SK-N-SH treated with all-trans-retinoic acid at 6 μM for 48 hours (cell line): Measurements from ENCODE around the gene NUB1.

Source experiments
- ATAC-seq: fragments of 200-7000 bp; cut with Tn5 transposase; 3 replicates; pipeline ENCODE4 v1.9.1; 2020; ENCODE audit warnings: mild to moderate bottlenecking, moderate library complexity
- ARNTL ChIP-seq: fragments of 450-650 bp; formaldehyde crosslinking; IDR thresholded peaks from 2 replicates; pipeline ENCODE4 v1.5.0; 2020; ENCODE audit warnings: low read depth, mild to moderate bottlenecking, moderate library complexity, borderline replicate concordance
- BACH2 ChIP-seq: fragments of 250-450 bp; sonication (Bioruptor Pico); IDR thresholded peaks from 2 replicates; pipeline ENCODE4 v1.9.0; 2021; ENCODE audit warnings: mild to moderate bottlenecking, borderline replicate concordance
- CREB5 ChIP-seq: fragments of 250-450 bp; sonication (Bioruptor Pico); IDR thresholded peaks from 2 replicates; pipeline ENCODE4 v1.5.1; 2020; ENCODE audit warnings: low read depth, mild to moderate bottlenecking, moderate library complexity
- CSDC2 ChIP-seq: fragments of 250-450 bp; sonication (Bioruptor Pico); IDR thresholded peaks from 2 replicates; pipeline ENCODE4 v1.5.0; 2020; ENCODE audit warnings: mild to moderate bottlenecking, moderate library complexity
- ESRRG ChIP-seq: fragments of 250-450 bp; sonication (Bioruptor Pico); IDR thresholded peaks from 2 replicates; pipeline ENCODE4 v1.6.1; 2021; ENCODE audit warnings: mild to moderate bottlenecking
- GLIS3 ChIP-seq: fragments of 250-450 bp; sonication (Bioruptor Pico); IDR thresholded peaks from 2 replicates; pipeline ENCODE4 v1.5.0; 2020; ENCODE audit warnings: mild to moderate bottlenecking, moderate library complexity
- ISL1 ChIP-seq: fragments of 250-450 bp; sonication (Bioruptor Pico); IDR thresholded peaks from 2 replicates; pipeline ENCODE4 v2.1.2; 2022; ENCODE audit warnings: mild to moderate bottlenecking, moderate library complexity
- OSR1 ChIP-seq: fragments of 250-450 bp; sonication (Bioruptor Pico); IDR thresholded peaks from 2 replicates; pipeline ENCODE4 v1.8.0; 2022; ENCODE audit warnings: moderate library complexity, mild to moderate bottlenecking, inconsistent platforms
- PATZ1 ChIP-seq: fragments of 250-450 bp; sonication (Bioruptor Pico); IDR thresholded peaks from 2 replicates; pipeline ENCODE4 v1.8.0; 2020; ENCODE audit warnings: mild to moderate bottlenecking, moderate library complexity, borderline replicate concordance
- POU6F1 ChIP-seq: fragments of 250-450 bp; sonication (Bioruptor Pico); IDR thresholded peaks from 2 replicates; pipeline ENCODE4 v1.8.0; 2021; ENCODE audit warnings: low read depth, mild to moderate bottlenecking, moderate library complexity, borderline replicate concordance
- PPARA ChIP-seq: fragments of 250-450 bp; sonication (Bioruptor Pico); IDR thresholded peaks from 2 replicates; pipeline ENCODE4 v1.5.0; 2020; ENCODE audit warnings: mild to moderate bottlenecking, borderline replicate concordance
- RARB ChIP-seq: fragments of 250-450 bp; sonication (Bioruptor Pico); IDR thresholded peaks from 2 replicates; pipeline ENCODE4 v1.8.0; 2021; ENCODE audit warnings: mild to moderate bottlenecking, moderate library complexity
- TCF4 ChIP-seq: fragments of 250-450 bp; sonication (Bioruptor Pico); IDR thresholded peaks from 2 replicates; pipeline ENCODE4 v1.8.0; 2021; ENCODE audit warnings: mild to moderate bottlenecking, moderate library complexity, borderline replicate concordance
- TOX ChIP-seq: fragments of 250-450 bp; sonication (Bioruptor Pico); IDR thresholded peaks from 2 replicates; pipeline ENCODE4 v1.8.0; 2021; ENCODE audit warnings: mild to moderate bottlenecking, moderate library complexity, borderline replicate concordance
- TSHZ2 ChIP-seq: fragments of 250-450 bp; sonication (Bioruptor Pico); IDR thresholded peaks from 2 replicates; pipeline ENCODE4 v1.5.0; 2020; ENCODE audit warnings: mild to moderate bottlenecking, moderate library complexity
- ZC3H10 ChIP-seq: fragments of 250-450 bp; sonication (Bioruptor Pico); IDR thresholded peaks from 2 replicates; pipeline ENCODE4 v1.5.1; 2021; ENCODE audit warnings: mild to moderate bottlenecking, moderate library complexity
- ZFP3 ChIP-seq: fragments of 250-450 bp; sonication (Bioruptor Pico); IDR thresholded peaks from 2 replicates; pipeline ENCODE4 v1.5.0; 2020; ENCODE audit warnings: mild to moderate bottlenecking, moderate library complexity
- ZFP30 ChIP-seq: fragments of 450-650 bp; formaldehyde crosslinking; IDR thresholded peaks from 2 replicates; pipeline ENCODE4 v1.5.0; 2022; ENCODE audit warnings: mild to moderate bottlenecking, moderate library complexity
- ZNF565 ChIP-seq: fragments of 450-650 bp; formaldehyde crosslinking; conservative IDR thresholded peaks from 2 replicates; pipeline ENCODE4 v1.5.0; 2020; ENCODE audit warnings: low read depth, mild to moderate bottlenecking, moderate library complexity
- ZNF70 ChIP-seq: fragments of 450-650 bp; formaldehyde crosslinking; IDR thresholded peaks from 2 replicates; pipeline ENCODE4 v1.5.0; 2020; ENCODE audit warnings: mild to moderate bottlenecking, moderate library complexity
- ZNF8 ChIP-seq: fragments of 450-650 bp; formaldehyde crosslinking; IDR thresholded peaks from 2 replicates; pipeline ENCODE4 v1.5.0; 2020; ENCODE audit warnings: mild to moderate bottlenecking, moderate library complexity

NUB1 gene

GRCh38 chr7:151351967-151352366 is 10.4 kb downstream of the NUB1 start:
- no peak for ATAC-seq
- TF ChIP-seq ZNF8, result no peak
- TF ChIP-seq RARB (CRISPR knock-in tag), result no peak

GRCh38 chr7:151352512-151352911 is 10.9 kb downstream of the NUB1 start:
- no peak for ATAC-seq
- TF ChIP-seq TSHZ2 (CRISPR knock-in tag), result no peak
- TF ChIP-seq OSR1, result no peak
- no peak for TF ChIP-seq CREB5 (CRISPR knock-in tag)
- no peak for TF ChIP-seq TCF4 (CRISPR knock-in tag)
- TF ChIP-seq ZFP30 (CRISPR knock-in tag), result no peak
- TF ChIP-seq PATZ1 (CRISPR knock-in tag), result no peak
- no peak for TF ChIP-seq ESRRG (CRISPR knock-in tag)
- no peak for TF ChIP-seq TOX (CRISPR knock-in tag)
- TF ChIP-seq RARB (CRISPR knock-in tag), result no peak
- TF ChIP-seq ZNF565 (CRISPR knock-in tag), result no peak
- no peak for TF ChIP-seq GLIS3 (CRISPR knock-in tag)
- no peak for TF ChIP-seq ISL1 (CRISPR knock-in tag)
- no peak for TF ChIP-seq ZNF70
- TF ChIP-seq PPARA (CRISPR knock-in tag), result no peak
- no peak for TF ChIP-seq CSDC2
- no peak for TF ChIP-seq POU6F1
- TF ChIP-seq ZFP3, result no peak
- TF ChIP-seq ZNF8, result no peak
- TF ChIP-seq ZC3H10, result no peak

- TF ChIP-seq ZNF70 (no peak), PATZ1 (CRISPR knock-in tag) (no peak), TSHZ2 (CRISPR knock-in tag) (no peak), BACH2 (CRISPR knock-in tag) (no peak), ARNTL (CRISPR knock-in tag) (no peak), RARB (CRISPR knock-in tag) (no peak), ISL1 (CRISPR knock-in tag) (no peak), POU6F1 (no peak), GLIS3 (CRISPR knock-in tag) (no peak), TCF4 (CRISPR knock-in tag) (no peak), CREB5 (CRISPR knock-in tag) (no peak), TOX (CRISPR knock-in tag) (no peak), ZNF565 (CRISPR knock-in tag) (no peak), PPARA (CRISPR knock-in tag) (no peak)
- TF ChIP-seq, all 23 proteins: peak for 0
- ATAC-seq, result no peak
Measured at GRCh38 chr7:151361193-151361959, 19.8 kb downstream of the NUB1 start.
